ENCODE measurements around the gene ST7.
A peak's percentile ranks its signal among the peaks of the same experiment; 100 is the strongest.

The ST7 gene

DNA sequence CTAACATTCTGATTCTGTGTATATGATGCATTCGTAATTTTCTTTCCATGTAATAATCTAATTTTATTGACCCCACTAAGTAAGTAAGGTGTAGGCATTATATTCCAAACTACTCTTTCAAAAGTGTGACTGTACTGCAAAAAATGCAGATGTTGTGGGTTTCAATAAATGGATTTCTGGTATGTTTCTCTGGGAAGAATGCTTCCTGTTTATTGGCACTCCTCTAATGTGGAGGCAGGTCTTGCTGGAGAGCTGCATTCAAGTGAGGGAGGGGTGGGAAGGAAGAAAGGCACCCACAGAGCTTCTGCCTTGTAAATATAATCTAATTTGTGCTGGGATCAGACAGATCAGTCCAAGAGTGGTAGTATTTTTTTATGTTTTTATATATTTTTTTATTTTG lies 23.9 kb downstream of the ST7 start:
- no peak for DNase-seq (ENCODE audit: low read depth, low spot score)

DNA sequence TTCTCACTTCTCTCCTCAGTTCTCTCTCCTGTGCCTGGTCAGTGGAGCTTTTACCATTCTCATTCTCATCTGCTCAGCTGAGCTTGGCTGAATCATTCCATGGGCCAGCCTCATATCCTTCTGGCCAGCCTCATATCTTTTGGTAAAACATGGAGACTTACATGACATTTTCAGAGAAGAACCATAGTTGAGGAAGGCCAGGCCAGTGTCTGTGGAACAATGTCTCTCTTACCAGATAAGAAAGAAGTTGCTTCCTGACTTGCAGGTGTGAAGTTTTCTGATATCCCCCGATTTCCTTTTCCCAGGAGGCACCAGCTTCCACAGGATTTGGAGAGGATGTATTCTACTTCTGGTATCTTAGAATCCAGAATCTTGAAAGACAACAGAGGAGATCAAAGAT lies 24.7 kb downstream of the ST7 start:
- no peak for DNase-seq (ENCODE audit: low read depth, low spot score)

DNA sequence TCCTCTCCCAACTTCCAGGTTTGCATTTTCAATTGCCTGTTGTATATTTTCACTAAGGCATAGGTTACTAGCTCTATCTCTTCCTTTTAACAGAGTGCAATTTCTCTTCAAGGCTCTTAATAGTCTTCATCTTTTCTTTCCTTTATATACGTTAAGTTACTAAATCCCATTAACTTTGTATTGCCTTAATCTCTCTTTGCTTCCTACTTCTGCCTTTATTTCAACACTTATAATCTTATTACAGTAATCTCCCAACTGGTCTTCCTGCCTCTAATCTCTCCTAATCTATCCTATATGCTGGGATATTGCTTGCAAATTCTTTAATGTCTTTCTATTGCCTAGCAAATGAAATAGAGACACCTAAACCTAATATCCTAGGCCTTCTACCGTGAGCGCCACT lies 26.1 kb downstream of the ST7 start:
- no peak for DNase-seq (ENCODE audit: low read depth, low spot score)

DNA sequence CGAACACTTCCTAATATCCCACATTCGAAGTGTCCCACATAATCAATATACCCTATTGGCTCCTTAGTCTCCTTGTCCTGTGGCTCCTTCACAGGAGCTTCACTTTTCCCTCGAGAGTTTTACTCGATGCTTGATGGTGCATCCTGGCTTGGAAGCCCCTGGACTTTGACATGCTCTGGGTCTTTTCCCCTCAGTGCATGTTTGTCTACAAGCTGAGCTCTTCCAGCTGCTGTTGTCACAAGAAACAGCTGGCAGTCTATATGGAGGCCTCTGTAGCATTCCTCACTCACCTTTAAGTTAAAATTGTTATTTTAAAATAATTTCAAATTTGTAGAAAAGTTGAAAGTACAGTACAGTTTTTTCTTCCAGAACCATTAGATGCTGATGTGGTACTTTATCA lies 27.1 kb downstream of the ST7 start:
- DNase-seq (ENCODE audit: low read depth, low spot score), result no peak

DNA sequence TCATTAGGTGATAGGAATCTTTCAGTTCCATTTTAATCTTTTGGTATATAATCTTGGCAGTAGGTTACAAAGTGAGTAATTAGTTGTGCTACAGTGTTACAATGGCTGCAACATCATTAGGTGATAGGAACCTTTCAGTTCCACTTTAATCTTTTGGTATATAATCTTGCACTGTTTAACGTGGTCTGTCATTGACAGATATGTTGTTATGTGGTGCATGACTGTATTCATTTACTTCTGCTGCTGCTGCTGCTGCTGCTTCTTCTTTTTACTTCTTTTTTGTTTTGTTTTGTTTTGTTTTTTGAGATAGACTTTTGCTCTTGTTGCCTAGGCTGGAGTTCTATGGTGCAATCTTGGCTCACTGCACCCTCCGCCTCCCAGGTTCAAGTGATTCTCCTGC lies 28.6 kb downstream of the ST7 start:
- DNase-seq (ENCODE audit: low read depth, low spot score), result no peak

DNA sequence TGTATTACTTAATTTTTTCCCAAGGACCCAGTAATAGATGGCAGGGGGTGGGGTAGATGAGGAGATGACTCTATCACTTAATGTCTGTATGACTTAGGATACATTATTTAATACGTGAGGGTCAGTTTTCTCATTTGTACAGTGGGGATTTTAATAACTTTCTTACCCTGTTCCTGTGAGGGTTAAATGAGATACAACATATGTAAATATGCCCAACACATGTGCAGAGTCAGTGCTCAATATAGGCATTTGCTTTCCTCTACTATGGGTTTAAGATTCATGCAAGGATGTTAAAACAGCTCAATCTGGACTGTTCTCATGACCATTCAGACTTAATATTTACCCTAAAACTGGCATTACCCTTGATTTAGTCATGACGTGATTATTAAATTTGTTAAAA lies 31.2 kb downstream of the ST7 start:
- no peak for DNase-seq (ENCODE audit: low read depth, low spot score)

DNA sequence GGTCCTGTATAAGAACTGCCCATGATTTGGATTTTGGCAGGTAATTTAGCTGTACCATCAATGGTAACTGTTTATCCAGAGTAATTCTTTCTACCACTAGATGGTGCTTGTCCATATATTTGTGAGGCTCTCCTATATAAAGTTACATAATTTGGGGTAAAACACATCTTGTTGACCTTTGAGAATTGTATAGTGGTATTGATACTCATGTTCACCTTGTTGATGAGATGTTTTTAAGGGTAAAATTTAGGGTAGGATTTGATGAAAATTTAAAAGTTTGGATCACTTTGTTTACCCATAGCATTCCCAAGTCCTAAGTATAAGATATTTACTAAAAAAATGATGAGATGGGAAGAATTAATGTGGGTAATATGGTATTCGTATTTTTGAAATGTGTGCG lies 31.6 kb downstream of the ST7 start:
- DNase-seq (ENCODE audit: low read depth, low spot score), result no peak

DNA sequence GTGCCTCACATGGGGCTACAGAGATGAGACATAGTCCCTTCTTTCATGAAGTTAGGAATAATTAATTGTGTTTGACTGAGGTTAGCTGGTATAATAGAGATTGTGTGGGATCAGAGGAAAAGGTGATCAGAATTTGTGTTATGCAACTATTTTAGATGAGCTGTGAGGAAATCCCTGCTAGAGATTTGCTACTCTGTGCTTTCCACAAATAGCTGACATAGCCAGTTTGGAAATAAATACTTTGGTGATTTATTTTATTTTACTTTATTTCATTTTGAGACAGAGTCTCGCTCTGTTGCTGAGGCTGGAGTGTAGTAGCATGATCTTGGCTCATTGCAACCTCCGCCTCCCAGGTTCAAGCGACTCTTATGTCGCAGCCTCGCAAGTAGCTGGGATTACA lies 32.3 kb downstream of the ST7 start:
- DNase-seq (ENCODE audit: low read depth, low spot score), result no peak

DNA sequence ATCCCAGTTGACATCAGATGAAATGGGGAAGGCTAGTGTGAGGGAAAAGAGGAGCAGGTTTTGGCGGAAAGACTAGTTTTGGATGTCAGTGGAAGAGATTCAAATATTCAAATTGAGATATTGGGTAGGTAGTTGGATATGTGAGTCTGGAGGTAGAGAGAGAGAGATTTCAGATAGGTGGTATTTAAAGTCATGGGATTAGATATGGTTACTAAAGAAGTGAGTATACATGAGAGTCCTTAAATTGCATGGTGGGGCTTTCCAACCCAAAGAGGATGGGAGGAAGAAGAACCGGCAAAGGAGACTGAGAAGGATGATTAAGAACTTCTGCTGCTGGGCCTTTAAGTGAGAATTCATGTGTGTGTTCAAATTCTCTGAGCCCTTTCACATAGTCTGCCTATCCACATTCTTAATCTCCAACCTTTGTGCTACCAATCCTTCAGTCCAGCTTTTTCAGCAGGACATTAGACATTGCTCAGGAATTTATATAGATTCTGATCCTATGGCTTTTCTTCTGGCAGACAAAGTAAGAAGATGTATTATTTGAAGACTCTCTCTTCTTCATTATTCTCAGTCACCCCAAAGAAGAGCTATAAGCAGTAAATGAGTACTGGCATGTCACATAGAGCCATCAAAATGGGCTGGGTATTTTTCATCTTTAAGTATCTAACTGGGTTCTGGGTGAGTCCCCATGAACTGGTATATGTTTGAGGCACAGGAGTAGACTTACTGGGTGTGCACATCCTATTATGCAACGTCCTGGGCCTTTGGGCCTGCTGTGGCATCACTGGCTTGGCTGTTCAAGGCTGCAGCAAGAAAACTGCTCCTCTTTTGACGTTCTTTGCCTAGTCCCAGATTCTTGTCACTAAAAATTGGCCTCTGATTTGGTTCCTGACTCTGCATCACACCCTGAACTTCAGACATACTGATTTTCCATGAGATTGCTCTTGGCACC lies 33.6 kb downstream of the ST7 start:
- no peak for DNase-seq (ENCODE audit: low read depth, low spot score)

DNA sequence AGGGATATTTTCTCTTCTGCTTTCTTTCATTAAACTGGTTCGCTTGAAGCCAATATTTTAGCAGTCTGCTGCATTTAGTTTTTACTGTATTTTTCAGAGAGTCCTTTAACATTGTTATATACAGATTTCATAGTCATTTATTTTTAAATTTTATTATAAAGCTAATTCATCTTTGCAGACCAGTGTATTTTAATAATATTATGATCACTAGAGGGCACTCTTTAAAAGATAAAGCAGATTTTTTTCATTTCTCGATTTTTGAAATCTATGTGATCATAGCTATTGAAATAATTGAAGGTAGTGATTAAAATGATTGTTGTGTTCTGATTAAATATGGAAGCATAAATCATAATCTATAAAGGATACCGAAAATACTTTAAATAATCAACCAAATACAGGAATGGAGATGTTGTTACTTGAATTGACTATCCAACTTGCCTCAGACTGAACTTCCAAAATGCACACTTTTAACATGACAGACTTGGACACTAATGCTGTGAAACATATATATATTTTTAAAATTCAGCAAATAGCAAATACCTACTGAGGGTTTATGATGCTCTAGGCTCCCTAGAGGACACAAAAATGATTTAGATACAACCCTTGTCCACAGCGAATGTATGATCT lies 35.2 kb downstream of the ST7 start:
- no peak for DNase-seq (ENCODE audit: low read depth, low spot score)

DNA sequence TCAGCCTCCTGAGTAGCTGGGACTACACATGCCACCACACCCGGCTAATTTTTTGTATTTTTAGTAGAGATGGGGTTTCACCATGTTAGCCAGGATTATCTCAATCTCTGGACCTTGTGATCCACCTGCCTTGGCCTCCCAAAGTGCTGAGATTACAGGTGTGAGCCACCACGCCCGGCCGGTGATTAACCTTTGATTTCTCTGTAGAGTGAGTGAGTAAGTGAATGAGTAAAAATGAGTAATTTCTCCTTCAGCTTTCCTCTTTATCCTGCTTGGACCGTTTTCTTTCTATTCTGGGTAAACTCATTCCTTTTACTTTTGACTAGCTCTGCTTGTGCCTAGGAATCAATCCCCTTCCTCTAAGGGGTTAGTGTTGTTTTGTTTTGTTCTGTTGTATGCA lies 36.8 kb downstream of the ST7 start:
- no peak for DNase-seq (ENCODE audit: low read depth, low spot score)

DNA sequence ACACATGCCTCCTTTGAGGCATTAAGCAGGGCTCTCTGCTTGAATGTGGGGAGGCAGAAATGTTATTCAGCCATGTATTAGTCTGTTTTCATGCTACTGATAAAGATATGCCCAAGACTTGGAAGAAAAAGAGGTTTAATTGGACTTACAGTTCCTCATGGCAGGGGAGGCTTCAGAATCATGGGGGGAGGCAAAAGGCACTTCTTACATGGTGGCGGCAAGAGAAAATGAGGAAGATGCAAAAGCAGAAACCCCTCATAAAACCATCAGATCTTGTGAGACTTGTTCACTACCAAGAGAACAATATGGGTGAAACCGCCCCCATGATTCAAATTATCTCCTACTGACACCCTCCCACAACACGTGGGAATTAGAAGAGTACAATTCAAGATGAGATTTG lies 37.9 kb downstream of the ST7 start:
- no peak for DNase-seq (ENCODE audit: low read depth, low spot score)

DNA sequence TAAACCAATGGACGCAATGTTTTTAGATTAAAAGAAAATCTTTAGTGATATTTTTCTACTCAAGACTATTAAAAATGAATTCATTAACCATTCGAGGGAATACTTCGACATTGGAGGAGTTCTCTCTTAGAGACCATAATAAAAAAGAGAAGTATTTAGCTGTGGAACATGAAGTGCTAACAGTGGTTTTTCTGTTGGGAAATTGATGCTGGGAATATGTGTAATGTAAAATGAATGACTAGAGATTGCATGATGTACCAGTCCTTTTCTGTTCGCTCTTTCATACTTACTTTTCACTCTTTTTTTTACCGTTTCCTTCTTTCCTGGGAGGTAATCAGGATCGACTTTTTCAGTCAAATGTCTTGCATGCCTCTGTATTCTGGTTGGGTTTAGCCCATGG lies 41.3 kb downstream of the ST7 start:
- DNase-seq (ENCODE audit: low read depth, low spot score), result no peak

DNA sequence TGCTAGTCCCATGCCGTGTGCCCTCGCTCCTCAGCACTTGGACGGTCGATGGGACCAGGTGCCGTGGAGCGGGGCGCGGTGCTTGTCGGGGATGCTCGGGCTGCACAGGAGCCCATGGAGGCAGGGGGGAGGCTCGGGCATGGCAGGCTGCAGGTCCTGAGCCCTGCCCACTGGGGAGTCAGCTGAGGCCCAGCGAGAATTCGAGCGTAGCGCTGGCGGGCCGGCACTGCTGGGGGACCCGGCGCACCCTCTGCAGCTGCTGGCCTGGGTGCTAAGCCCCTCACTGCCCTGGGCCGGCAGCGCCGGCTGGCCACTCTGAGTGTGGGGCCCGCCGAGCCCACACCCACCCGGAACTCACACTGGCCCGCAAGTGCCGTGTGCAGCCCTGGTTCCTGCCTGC lies 44.7 kb downstream of the ST7 start:
- no peak for DNase-seq (ENCODE audit: low read depth, low spot score)

DNA sequence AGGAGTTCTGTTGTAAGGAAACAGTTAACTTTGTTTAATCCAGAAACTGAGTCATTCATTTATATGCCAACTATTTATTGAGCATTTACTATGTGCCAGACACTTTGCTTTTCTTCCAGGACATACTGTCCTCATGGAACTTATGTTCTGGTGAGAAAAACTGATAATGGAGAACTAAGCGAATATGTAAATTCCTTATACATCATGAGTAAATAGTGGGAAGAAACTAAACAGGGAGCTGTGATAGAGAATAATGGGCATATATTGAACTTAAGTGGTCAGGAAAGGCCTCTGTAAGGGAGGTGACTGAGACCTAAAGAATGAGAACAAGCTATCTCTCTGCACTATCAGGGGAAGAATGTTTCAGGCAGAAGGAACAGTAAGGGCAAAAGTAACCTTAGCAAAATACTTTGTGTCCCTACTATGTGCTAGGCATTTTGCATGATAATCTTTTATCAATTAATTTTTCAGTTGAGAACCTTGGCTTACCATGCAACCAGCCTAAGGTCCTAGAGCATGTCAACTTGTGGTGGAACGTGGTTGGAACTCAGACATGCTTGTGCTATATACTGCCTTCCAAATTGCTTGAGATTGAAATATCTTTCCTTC lies 45.4 kb downstream of the ST7 start:
- no peak for DNase-seq (ENCODE audit: low read depth, low spot score)

DNA sequence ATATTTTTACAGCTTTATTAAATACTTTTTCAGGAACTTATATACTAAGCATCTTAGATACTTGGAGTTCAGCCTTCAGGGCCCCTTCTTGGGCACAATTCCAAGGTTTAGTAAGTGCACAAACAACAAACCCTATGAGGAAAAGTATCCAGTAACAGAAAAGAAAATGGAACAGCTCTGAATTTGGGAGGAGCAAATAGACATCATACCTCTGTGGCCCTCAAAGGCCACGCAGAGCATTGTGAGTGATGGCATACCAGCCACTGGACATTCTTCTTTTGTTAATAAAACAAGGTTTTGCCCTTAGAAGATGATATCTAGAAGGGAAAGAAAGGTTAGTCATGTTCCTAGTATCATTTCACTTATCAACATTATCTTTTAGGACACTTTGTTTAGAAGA lies 46.0 kb downstream of the ST7 start:
- peak; percentile 58 for DNase-seq (ENCODE audit: low read depth, low spot score)

DNA sequence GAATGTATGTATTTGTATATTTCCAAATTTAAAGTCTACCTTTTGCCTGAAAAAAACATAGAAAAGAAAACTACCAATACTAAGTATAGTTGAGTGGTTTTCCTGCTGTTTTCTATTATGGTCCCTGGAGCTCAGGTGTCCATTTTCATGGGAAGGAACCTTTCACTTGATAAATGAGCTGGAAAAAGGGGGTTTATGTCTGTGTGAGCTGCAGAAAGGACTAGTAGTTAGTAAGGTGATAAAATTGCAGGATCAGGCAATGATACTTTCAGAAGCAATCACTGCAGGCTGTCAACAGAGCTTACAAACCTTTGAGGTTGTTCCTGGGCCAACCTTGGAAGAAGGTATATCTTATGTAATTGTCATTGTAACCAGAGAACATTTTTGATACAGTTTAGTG lies 48.0 kb downstream of the ST7 start:
- DNase-seq (ENCODE audit: low read depth, low spot score), result no peak

DNA sequence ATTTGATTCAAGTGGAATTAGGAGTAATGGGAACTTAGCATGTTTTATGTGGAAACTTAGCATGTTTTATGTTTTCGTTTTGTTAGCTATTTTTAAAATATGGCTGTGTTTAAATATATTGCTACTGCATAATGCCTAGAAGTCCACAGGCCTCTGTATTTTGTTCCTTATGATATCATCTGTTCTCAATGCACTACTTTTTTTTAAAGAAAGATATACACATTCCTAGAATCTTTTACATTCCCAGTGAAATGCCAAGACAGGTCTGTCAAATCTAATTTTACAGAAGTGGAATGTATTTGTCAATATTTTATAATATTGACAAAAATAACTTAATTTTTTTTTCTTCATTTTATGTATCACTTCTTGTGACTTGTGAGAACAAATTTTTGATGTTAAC lies 51.6 kb downstream of the ST7 start:
- DNase-seq (ENCODE audit: low read depth, low spot score), result no peak

DNA sequence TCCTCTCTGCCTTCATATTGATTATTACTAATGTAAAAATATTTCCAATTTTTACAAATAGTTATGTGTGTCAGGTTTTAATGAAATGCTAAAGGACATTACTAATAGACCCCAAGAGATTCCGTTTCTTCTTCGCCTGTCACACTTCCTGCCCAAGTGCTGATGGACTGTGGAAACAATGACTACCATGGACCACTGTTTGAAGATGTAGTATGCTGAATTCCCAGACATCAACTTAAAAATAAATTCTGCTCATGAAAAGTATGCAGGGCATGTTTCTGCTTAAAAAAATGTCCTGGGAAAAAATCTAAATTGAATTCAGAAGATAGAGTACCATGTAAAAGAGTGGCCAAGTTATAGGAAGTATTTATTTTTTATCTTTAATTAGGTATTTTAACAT lies 52.1 kb downstream of the ST7 start:
- DNase-seq (ENCODE audit: low read depth, low spot score), result no peak

DNA sequence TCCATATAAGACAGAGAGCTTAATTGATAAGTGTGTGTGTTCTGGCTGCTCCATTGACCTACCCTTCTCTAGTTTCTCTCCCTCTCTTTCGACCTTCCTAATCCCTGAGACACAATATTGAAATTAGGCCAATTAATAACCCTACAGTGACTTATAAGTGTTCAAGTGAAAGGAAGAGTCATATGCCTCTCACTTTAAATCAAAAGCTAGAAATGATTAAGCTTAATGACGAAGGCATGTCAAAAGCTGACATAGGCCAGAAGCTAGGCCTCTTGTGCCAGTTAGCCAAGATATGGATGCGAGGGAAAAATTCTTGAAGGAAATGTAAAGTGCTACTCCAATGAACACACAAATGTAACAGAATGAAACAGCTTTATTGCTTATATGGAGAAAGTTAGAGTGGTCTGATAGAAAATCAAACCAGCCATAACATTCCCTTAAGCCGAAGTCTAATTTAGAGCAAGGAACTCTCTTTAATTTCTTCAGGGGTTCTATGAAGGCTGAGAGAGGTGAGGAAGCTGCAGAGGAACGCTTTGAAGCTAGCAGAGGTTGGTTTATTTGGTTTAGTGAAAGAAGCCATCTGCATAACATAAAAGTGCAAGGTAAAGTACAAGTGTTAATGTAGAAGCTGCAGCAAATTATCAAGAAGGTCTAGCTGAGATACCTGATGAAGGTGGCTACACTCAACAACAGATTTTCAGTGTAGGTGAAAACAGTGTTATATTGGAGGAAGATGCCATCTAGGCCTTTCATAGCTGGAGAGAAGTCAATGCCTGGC lies 53.8 kb downstream of the ST7 start:
- no peak for DNase-seq (ENCODE audit: low read depth, low spot score)

DNA sequence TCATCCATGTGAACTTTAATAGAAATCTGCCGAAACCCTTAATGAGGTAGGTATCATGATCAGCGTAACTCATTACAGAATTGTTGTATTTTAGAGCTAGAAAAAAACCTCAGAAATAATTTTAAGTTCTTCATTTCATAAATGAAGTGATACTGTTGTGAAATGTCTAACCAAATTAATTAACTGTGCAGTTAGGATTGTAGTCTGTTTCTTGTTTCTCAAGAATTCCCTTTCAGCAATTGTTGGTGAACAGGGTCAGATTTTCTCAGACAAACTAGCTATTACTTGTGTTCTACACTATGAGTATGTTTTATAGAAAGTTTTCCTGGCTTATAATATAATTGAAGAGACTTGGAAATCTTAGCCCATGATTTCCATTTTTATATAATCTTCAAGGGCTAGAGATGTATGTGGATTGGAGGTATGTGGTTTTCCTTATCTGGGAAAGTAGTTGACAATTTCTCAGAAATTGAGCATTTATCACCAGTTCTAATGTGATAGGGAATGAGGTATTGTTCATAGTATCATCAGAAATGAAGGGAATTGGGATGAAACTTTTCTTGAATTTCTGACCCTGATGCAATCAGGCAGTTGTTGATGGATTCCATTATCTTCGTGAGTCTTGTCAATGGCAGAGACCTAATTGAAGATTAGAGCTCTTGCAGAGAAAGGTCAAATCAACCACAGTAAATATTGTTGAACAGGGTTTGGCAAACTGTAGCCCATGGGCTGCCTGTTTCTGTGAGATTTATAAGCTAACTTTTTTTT lies 55.0 kb downstream of the ST7 start:
- no peak for DNase-seq (ENCODE audit: low read depth, low spot score)
